Activated T-cell treated with anti-CD3 and anti-CD28 coated beads, Interleukin-2, amount 50 U/mL, for 24 hours (primary cell): Measurements from ENCODE around the gene ARHGAP23.

ENCODE experiments used
- DNase-seq: peaks from one replicate; pipeline ENCODE4 v3.0.0-alpha.2; 2020
- H3K27ac Mint-ChIP-seq: 2 replicates; pipeline ENCODE4 v1.8.0; 2020; ENCODE audit warnings: mild to moderate bottlenecking, mixed read lengths
- H3K27me3 Mint-ChIP-seq: 2 replicates; pipeline ENCODE4 v1.8.0; 2020; ENCODE audit warnings: mixed read lengths
- H3K36me3 Mint-ChIP-seq: 2 replicates; pipeline ENCODE4 v1.8.0; 2020; ENCODE audit warnings: low read depth, mixed read lengths
- H3K4me1 Mint-ChIP-seq: 2 replicates; pipeline ENCODE4 v1.8.0; 2020; ENCODE audit warnings: low read depth, mixed read lengths
- H3K4me3 Mint-ChIP-seq: 2 replicates; pipeline ENCODE4 v1.8.0; 2020; ENCODE audit warnings: mild to moderate bottlenecking, moderate library complexity, mixed read lengths
- H3K9me3 Mint-ChIP-seq: 2 replicates; pipeline ENCODE4 v1.8.0; 2020; ENCODE audit warnings: mixed read lengths

ARHGAP23 gene

GRCh38 chr17:38554430-38555350 lies 126.4 kb downstream of the ARHGAP23 start:
- H3K27ac Mint-ChIP-seq, result no peak overlapping the region
- H3K4me3 Mint-ChIP-seq, result no peak overlapping the region
- no peaks in the 10 kb centered on the region for H3K36me3 Mint-ChIP-seq
- no peak for DNase-seq
- peaks cover 17% of the 10 kb centered on the region for H3K27me3 Mint-ChIP-seq
- H3K9me3 Mint-ChIP-seq, result no peaks in the 10 kb centered on the region
- peaks cover 17% of the 10 kb centered on the region for H3K4me1 Mint-ChIP-seq

- no peak overlapping the region for H3K4me3 Mint-ChIP-seq
- H3K27me3 Mint-ChIP-seq, result peaks cover 32% of the 10 kb centered on the region
- no peak for DNase-seq
- H3K36me3 Mint-ChIP-seq, result no peaks in the 10 kb centered on the region
- H3K27ac Mint-ChIP-seq, result no peak overlapping the region
- peaks cover 26% of the 10 kb centered on the region for H3K4me1 Mint-ChIP-seq
- no peaks in the 10 kb centered on the region for H3K9me3 Mint-ChIP-seq
Observed at GRCh38 chr17:38556239-38556638, 128.0 kb downstream of the ARHGAP23 start.

- no peak for DNase-seq
- Mint-ChIP-seq H3K4me1 (peaks cover 28% of the 10 kb centered on the region), H3K4me3 (no peak overlapping the region), H3K27ac (no peak overlapping the region), H3K36me3 (no peaks in the 10 kb centered on the region), H3K27me3 (peaks cover 35% of the 10 kb centered on the region), H3K9me3 (no peaks in the 10 kb centered on the region)
Observed at GRCh38 chr17:38557396-38557795, 129.1 kb downstream of the ARHGAP23 start.

- H3K4me1 Mint-ChIP-seq, result peaks cover 31% of the 10 kb centered on the region
- no peaks in the 10 kb centered on the region for H3K9me3 Mint-ChIP-seq
- peak overlapping the region; percentile 82 for H3K4me3 Mint-ChIP-seq
- peak; percentile 94 for DNase-seq
- peaks cover 41% of the 10 kb centered on the region for H3K27me3 Mint-ChIP-seq
- H3K36me3 Mint-ChIP-seq, result no peaks in the 10 kb centered on the region
- no peak overlapping the region for H3K27ac Mint-ChIP-seq
Observed at GRCh38 chr17:38557836-38558727, 129.8 kb downstream of the ARHGAP23 start.

GRCh38 chr17:38558728-38559050 lies 130.4 kb downstream of the ARHGAP23 start:
- Mint-ChIP-seq H3K9me3 (no peaks in the 10 kb centered on the region), H3K27me3 (peaks cover 47% of the 10 kb centered on the region), H3K36me3 (no peaks in the 10 kb centered on the region), H3K4me1 (peaks cover 36% of the 10 kb centered on the region), H3K4me3 (peak overlapping the region; percentile 82), H3K27ac (no peak overlapping the region)
- DNase-seq, result no peak

GRCh38 chr17:38559051-38559879 lies 131.0 kb downstream of the ARHGAP23 start:
- peaks cover 41% of the 10 kb centered on the region for H3K4me1 Mint-ChIP-seq
- H3K27me3 Mint-ChIP-seq, result peaks cover 53% of the 10 kb centered on the region
- peak; percentile 94 for DNase-seq

GRCh38 chr17:38559880-38560230 lies 131.6 kb downstream of the ARHGAP23 start:
- H3K4me3 Mint-ChIP-seq, result no peak overlapping the region
- H3K36me3 Mint-ChIP-seq, result no peaks in the 10 kb centered on the region
- peaks cover 43% of the 10 kb centered on the region for H3K4me1 Mint-ChIP-seq
- H3K9me3 Mint-ChIP-seq, result no peaks in the 10 kb centered on the region
- H3K27me3 Mint-ChIP-seq, result peaks cover 59% of the 10 kb centered on the region
- no peak overlapping the region for H3K27ac Mint-ChIP-seq
- DNase-seq, result no peak

More at GRCh38 chr17:38559051-38559879, 131.0 kb downstream of the ARHGAP23 start:
- Mint-ChIP-seq H3K4me3 (peak overlapping the region; percentile 82), H3K9me3 (no peaks in the 10 kb centered on the region), H3K27ac (peak overlapping the region; percentile 86), H3K36me3 (no peaks in the 10 kb centered on the region)

GRCh38 chr17:38560503-38561318 lies 132.4 kb downstream of the ARHGAP23 start:
- no peaks in the 10 kb centered on the region for H3K9me3 Mint-ChIP-seq
- peaks cover 43% of the 10 kb centered on the region for H3K4me1 Mint-ChIP-seq
- no peak for DNase-seq
- H3K36me3 Mint-ChIP-seq, result no peaks in the 10 kb centered on the region
- no peak overlapping the region for H3K4me3 Mint-ChIP-seq
- peaks cover 62% of the 10 kb centered on the region for H3K27me3 Mint-ChIP-seq
- H3K27ac Mint-ChIP-seq, result no peak overlapping the region

- H3K36me3 Mint-ChIP-seq, result no peaks in the 10 kb centered on the region
- DNase-seq, result no peak
- H3K4me1 Mint-ChIP-seq, result peaks cover 43% of the 10 kb centered on the region
- peaks cover 71% of the 10 kb centered on the region for H3K27me3 Mint-ChIP-seq
- no peak overlapping the region for H3K27ac Mint-ChIP-seq
- no peaks in the 10 kb centered on the region for H3K9me3 Mint-ChIP-seq
- H3K4me3 Mint-ChIP-seq, result no peak overlapping the region
Observed at GRCh38 chr17:38561416-38562214, 133.4 kb downstream of the ARHGAP23 start.
